RWPE1 (cell line): ENCODE results near the gene HMG20B.

ENCODE experiments used
- CTCF ChIA-PET: fragments of 350-600 bp; sonication (Branson Sonifier 250); formaldehyde crosslinking; extraction: SDS; loops from one replicate; lab custom pipeline; 2021; lab: Yijun Ruan, JAX
- POLR2A ChIA-PET: fragments of 400-600 bp; formaldehyde crosslinking; extraction: SDS; loops from one replicate; lab custom pipeline; 2020; ENCODE audit warnings: antibody characterized with exemption; ENCODE audit not compliant: low non-redundant PET; lab: Yijun Ruan, JAX
- DNase-seq: peaks from one replicate; pipeline ENCODE4 v3.0.0; 2012; ENCODE audit warnings: low spot score
- H3K27ac ChIP-seq: fragments of 450-650 bp; 2 replicates; pipeline ENCODE4 v1.5.1; 2017
- CTCF ChIP-seq: fragments of 450-650 bp; conservative IDR thresholded peaks from 2 replicates; pipeline ENCODE4 v1.5.1; 2017; ENCODE audit warnings: low read depth, mild to moderate bottlenecking

The HMG20B gene

GRCh38 chr19:3609779-3610719, 37.3 kb downstream of the HMG20B start:
- no peak for DNase-seq
- ChIA-PET POLR2A (no interaction called here), CTCF (interaction anchor here (0.6 kb wide), 1 partner anchor 13 kb away, joined by 4 read pairs; no protein-coding TSS in a partner anchor)
- H3K27ac ChIP-seq: peak overlapping the region; percentile 11; the same call in 1 of the 2 replicates
- TF ChIP-seq CTCF: no peak

DNA sequence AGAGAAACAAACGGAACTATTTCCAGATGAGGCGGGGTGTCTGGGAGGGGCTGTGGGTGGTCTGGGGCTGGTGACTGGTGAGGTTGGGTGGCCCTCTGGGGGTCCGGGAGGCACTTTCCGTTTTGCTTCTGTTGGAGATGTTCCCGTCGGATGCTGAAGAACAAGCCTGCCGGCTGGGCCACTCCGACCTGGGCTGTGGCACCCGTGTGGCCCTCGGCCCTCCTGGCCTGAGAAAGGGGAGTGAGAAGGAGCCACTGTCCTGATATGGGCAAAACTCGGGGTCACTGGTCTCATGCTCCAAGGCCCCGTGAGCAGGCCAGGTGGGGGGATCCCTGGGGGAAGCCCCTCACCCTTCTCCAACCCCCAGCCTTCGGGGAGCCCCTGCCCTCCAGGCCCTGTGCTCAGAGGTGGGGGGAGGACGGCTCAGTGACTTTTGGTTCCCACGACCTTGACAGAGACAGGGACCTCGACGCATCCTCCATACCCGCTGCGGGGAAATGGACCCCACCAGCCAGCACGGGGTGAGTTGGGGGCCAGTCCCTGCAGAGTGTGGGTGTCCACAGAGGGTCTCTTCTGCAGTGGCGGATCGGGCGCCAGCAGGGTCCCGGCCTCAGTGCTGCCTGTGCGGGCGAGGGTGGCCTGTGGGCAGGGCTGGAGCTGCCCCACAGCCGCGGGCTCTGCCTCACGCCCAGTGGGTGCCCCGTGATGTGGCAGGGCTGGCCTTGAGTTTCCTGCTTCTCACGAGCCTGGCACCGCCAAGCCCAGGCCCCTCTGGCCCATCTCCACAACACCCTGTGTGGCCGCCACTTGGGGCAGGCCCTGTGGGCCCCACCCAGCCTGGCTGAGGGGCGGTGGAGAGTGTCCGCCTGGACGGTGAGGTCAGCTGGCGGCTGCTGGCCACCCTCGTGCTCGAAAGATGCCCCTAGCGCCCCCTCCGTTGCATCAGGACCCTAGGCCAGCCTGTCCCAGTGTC, 38.3 kb downstream of the HMG20B start:
- no peak for DNase-seq
- ChIA-PET POLR2A (no interaction called here), CTCF (interaction anchor here (0.6 kb wide), 1 partner anchor 14 kb away, joined by 4 read pairs; no protein-coding TSS in a partner anchor)
- H3K27ac ChIP-seq: peak overlapping the region; percentile 11; the same call in 1 of the 2 replicates
- TF ChIP-seq CTCF: no peak

DNA sequence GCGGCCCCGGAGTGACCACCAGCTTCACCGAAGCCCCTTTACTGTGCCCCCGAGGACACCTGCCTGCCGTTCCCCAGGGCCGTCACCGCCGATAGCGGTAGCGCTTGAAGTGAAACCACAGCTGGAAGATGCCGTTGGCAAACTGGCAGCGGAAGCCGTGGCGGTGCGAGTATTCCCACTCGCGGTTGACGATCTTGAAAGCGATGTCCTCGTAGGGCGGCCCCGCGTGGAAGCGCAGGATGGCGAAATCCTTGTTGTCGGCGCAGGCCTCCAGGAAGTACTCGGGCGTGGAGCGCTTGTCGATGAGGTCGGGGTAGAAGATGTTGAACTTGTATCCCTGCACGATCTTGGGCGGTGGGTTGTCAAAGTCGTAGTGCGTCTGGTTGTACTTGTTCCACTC, 39.1 kb downstream of the HMG20B start:
- DNase-seq: no peak
- no peak overlapping the region for H3K27ac ChIP-seq
- CTCF ChIA-PET: no interaction called here
- no peak for TF ChIP-seq CTCF
- POLR2A ChIA-PET: no interaction called here

GRCh38 chr19:3612330-3612729, 39.6 kb downstream of the HMG20B start:
- ChIA-PET POLR2A (no interaction called here), CTCF (no interaction called here)
- TF ChIP-seq CTCF: no peak
- H3K27ac ChIP-seq: no peak overlapping the region
- no peak for DNase-seq

- ChIA-PET POLR2A (no interaction called here), CTCF (no interaction called here)
- H3K27ac ChIP-seq: no peak overlapping the region
- no peak for TF ChIP-seq CTCF
- no peak for DNase-seq
Measured at GRCh38 chr19:3612901-3613741, 40.4 kb downstream of the HMG20B start.
